Fibroblast of skin of abdomen (primary cell): Measurements from ENCODE around the gene PAQR3.
A peak's percentile ranks its signal among the peaks of the same experiment; 100 is the strongest.
"Not testable (repeated sequence)": the region's sequence is repeated elsewhere in the genome, so short reads cannot be mapped to it uniquely, and the experiment has no call there.

Source experiments
- DNase-seq: peaks from one replicate; pipeline ENCODE4 v3.0.0-alpha.2; 2013

Gene PAQR3

GRCh38 chr4:78926826-78927225, 12.4 kb downstream of the PAQR3 start:
- no peak for DNase-seq

DNA sequence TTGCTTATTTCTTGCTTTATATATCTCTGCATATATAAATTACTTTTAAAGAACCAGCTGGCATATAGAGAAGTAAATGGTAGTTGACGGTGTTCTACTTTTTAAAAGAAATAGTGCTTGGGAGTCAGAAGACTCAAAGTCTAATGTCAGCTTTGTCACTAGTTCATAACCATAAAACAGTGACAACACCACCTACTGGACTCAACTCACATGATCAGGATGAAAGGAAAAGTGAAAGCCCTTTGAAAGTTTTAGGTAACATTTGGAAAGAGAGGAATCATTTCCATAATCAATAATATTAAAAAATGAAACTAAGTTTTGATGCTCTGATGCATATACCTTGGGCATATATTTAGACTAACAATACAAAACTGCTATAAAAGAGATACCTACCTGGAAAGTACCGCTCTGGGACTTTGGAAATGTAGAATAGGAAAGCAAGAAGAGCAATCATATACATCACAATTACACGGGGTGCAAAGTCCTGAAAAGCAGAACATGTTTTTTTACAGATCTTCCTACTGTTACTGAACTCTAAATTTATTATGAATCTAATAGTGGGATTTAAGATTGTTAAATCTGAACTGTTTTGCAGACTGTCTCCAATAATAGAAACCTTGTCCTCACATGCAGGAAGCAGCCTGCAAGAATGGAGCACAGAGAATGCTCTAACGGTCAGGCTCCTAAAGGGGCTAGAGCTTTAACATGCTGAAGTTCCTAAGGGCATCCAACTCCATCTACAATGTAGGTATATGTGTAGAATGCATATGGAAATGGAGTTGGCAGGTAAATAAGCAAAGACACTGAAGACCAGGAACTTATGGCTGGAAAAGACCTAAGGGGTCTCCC, 15.6 kb downstream of the PAQR3 start:
- DNase-seq = no peak

GRCh38 chr4:78922207-78922606, 17.0 kb downstream of the PAQR3 start:
- DNase-seq = peak; percentile 44

- no peak for DNase-seq
Measured at GRCh38 chr4:78910612-78911011, 28.6 kb downstream of the PAQR3 start.

- DNase-seq = not testable (repeated sequence)
Measured at GRCh38 chr4:78908974-78909373, 30.3 kb downstream of the PAQR3 start.

DNA sequence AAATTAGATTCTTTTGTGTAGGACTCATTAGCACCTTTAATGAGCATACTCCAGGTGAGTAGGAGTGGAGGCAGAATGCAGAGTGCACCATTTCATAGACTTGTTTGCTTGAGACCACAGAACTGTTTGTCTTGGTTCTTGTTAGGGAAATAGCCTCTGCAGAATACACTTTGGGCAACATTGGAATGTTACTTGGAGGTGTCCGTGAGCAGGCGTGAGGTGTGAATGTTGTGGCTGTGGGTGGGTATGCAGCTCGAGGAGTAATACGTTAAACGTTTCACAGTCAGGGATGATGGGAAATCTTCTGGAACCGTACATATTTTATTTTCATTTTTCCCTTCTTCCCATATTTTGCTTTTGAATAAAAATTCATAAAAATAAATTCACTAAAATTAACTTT, 31.6 kb downstream of the PAQR3 start:
- no peak for DNase-seq

DNA sequence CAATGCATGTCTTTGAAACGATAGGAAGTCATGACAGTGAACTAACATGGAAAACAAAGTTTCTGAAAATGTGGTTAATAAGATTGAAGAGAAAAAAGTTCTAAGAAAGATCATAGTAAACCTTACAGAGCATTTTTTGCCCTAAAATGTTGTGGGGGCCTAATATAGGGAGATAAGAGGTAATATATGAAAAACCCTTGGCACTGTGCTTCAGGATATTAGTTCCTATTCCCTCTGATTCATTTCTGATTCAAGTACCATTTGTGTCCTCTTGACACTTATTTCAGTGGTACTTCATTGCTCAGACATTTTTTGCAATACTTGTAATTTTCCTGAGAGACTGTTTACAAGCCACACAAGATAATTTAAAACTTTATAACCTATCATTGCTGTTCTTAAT, 35.1 kb downstream of the PAQR3 start:
- no peak for DNase-seq

DNA sequence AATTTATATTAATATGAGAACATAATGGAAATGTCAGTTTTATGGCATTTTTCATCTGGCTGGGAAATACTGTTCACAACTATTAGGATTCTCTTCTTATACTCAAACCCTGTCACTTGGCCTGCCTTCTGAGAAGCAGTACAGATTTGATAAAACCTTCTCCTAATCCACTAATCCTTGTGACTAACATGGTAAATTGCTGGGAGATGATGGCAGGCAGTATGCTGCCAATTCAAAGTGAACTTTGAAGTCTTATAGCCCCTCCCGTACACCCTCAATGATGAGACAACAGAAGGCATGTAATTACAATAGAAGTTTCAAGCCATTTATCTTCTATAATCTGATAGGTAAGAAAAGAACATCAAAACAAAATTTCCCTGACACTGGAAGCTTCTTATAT, 36.9 kb downstream of the PAQR3 start:
- no peak for DNase-seq

DNA sequence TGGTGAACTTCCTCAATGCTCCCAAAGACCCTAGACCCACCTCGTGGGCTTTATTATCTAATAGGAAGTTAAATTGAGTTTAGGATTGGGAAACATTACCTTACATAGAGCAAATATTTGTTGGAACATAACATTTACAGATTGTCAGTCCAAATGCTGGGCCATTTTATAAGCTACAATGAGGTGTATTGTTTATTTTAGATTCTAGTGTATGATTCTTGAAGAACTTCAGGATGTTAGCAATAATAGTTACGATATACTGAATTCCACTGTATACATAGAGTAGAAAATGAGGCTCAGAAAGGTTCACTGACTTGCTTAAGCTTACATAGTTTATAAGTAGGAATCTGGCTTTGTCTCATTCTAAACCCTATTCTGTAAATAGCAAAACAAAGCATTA, 37.4 kb downstream of the PAQR3 start:
- DNase-seq = no peak

DNA sequence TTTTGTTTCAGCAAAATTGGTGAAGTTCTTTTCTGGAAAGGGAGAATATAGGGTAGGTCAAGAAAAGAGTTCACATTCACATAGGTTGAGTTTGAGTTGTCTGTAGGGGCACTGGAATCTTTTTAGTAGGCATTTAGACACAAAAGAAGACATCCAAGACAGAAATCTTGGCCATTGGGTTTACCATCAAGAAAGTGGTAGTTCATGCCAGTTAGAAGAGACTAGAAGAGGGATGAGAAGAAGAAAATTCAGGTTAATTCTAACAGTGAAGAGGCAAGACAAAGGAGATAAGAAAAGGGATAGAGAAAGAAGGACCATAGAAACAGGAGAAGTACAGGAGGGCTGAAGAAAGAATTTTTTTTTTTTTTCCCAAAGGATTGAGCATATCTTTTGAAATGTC, 39.9 kb downstream of the PAQR3 start:
- DNase-seq = no peak

DNA sequence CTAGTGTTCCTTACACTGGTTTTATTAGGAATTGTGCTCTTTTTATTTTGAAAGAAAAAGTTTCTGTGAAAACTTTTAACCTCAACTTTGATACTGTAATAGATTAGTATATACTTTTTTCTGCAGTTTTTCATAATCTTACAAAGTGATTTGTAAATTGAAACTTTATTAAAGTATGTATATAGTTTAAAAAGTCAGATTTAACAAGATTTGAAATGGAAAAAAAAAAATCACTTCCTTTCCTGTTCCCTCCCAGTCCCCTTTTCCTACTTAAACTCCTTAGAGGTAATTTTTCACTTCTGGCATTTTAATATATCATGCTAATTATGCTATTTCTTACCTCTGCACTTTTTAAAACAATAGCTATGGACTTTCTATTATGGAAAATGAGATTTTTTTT, 49.3 kb downstream of the PAQR3 start:
- DNase-seq = no peak

- peak; percentile 57 for DNase-seq
Measured at GRCh38 chr4:78885598-78885997, 53.6 kb downstream of the PAQR3 start.

- DNase-seq = no peak
Measured at GRCh38 chr4:78880874-78881492, 58.3 kb downstream of the PAQR3 start.

- DNase-seq = no peak
Measured at GRCh38 chr4:78878031-78878430, 61.2 kb downstream of the PAQR3 start.

DNA sequence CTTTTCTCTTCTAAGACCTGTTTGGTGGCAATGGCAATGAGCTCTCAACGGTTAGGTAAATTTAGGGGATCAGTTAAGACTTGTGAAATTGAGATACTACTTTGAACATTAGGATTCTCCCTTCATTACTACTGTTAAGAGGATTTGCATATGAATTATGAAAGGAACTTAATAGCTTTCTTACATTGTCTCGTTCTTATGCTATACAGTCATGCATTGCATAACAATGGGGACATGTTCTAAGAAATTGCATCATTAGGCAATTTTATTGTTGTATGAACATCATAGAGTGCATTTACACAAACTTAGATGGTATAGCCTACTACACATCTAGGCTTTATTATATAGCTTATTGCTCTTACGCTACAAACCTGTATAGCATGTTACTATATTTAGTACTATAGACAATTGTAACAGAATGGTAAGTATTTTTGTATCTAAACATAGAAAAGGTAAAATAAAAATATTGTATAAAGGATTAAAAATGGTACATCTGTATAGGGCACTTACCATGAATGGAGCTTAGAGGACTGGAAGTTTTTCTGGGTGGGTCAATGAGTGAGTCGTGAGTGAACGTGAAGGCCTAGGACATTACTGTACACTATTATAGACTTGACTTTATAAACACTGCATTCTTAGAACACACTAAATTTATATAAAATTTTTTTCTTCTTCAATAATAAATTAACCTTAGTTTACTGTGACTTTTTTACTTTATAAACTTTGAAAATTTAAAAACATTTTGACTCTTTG, 62.5 kb downstream of the PAQR3 start:
- DNase-seq = peak; percentile 10

GRCh38 chr4:78870056-78870455, 69.2 kb downstream of the PAQR3 start:
- DNase-seq = no peak

DNA sequence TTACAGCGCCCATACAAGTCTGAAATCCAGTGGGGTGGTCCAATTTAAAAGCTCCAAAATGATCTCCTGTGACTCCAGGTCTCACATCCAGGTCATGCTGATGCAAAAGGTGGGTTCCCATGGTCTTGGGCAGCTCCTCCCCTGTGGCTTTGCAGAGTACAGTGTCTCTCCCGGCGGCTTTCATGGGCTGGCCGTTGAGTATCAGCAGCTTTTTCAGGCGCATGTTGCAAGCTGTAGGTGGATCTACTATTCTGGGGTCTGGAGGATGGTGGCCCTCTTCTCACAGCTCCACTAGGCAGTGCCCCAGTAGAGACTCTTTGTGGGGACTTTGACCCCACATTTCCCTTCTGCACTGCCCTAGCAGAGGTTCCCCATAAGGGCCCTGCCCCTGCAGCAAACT, 70.5 kb downstream of the PAQR3 start:
- DNase-seq = not testable (repeated sequence)

DNA sequence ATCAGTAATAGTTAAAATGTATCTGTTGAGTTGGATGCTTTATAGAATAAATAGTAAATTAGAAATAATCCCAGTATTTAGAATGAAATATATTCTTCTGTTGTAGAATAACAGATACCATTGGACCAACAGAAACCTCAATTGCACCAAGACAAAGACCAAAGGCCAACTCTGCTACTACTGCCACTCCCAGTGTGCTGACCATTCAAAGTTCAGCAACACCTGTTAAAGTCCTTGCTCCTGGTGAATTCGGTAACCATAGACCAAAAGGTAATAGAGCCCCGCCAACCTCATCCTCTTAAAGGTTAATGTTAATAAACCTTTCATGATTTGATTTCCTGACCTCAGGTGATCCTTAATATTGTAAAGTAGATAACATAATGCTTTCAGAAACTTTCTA, 73.8 kb downstream of the PAQR3 start:
- no peak for DNase-seq

DNA sequence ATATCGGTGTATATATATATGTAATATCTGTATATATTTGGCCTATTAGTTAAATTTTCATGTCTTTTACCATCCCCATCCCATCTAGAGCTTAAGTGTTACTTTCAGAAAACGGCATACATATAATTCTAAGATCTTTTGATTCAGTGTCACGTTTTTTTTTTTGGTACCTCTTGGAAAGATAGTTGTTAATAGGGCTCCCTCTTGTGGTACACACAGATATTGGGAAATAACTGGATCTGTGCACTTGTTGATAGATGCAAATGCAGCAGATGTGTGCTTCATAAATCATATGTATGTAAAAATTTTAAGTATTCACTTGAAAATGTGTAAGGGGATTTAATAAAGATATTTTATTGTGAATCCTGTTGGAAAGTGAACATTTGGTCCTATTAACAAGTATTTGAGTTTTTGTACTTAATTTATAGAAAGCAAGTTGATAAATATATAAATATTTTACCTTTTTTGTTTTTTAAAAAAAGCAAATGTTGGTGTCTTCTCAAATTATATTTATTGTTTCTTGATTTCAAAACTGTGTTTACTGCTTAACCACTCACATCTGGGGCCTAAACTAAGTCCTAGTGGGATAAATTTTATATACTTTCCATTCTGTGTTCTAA, 74.7 kb downstream of the PAQR3 start:
- DNase-seq = peak; percentile 77

DNA sequence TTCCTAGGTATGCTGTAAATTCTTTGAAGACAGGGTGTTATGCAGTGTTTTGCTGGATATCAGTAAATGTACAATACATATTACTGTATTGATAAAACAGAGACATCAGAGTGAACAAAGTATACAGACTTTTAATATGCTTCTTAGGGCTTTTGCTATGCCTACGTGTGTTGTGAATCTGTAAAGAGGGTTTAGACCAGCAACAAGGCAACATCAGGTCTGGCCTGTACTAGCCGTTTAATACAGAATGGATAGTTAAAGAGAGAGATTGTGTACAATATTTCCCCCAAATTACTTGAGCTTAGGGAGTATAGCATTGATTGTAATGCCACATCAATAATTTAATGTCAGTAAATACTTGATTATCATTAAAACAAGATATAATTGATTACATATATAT, 75.2 kb downstream of the PAQR3 start:
- DNase-seq = no peak

GRCh38 chr4:78863254-78863869, 75.9 kb downstream of the PAQR3 start:
- DNase-seq = no peak

DNA sequence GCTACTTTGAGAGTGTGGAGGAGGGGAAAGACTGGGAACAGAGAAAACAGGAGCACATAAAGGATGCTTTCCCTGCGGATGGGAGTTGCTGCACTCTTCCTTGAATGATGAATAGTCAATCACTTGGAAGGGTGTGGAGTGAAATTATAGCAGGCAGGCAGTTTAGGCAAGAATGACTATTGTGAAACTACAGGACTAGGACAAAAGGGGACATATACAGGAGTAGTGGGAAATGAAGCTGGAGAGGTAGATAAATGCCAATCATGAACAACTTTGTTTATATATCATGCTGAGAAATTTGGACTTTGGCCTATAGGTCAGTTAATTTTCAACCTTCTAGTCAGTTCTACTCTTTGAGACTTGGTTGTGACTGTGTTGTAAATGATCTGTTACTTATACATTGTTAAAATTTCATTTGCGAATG, 76.9 kb downstream of the PAQR3 start:
- no peak for DNase-seq
